Medulla oblongata (tissue), 1 donor: ENCODE data around the gene ULBP2.
"Not testable (repeated sequence)": the region's sequence is repeated elsewhere in the genome, so short reads cannot be mapped to it uniquely, and the experiment has no call there.

Experiments used
- DNase-seq: peaks from one replicate; pipeline ENCODE4 v3.0.0-alpha.2; 2015; ENCODE audit errors: extremely low spot score

The ULBP2 gene

GRCh38 chr6:149967591-149967990, 25.8 kb downstream of the ULBP2 start:
- no peak for DNase-seq

- not testable (repeated sequence) for DNase-seq
Observed at GRCh38 chr6:149967999-149968398, 26.2 kb downstream of the ULBP2 start.

- not testable (repeated sequence) for DNase-seq
Observed at GRCh38 chr6:149968909-149969308, 27.1 kb downstream of the ULBP2 start.

GRCh38 chr6:149969635-149970034, 27.8 kb downstream of the ULBP2 start:
- DNase-seq = no peak

- not testable (repeated sequence) for DNase-seq
Observed at GRCh38 chr6:149974394-149974793, 32.6 kb downstream of the ULBP2 start.

GRCh38 chr6:149974825-149975224, 33.0 kb downstream of the ULBP2 start:
- DNase-seq = no peak

GRCh38 chr6:149975400-149975799, 33.6 kb downstream of the ULBP2 start:
- DNase-seq = no peak

GRCh38 chr6:149977221-149977620, 35.4 kb downstream of the ULBP2 start:
- DNase-seq = no peak

GRCh38 chr6:149978610-149979009, 36.8 kb downstream of the ULBP2 start:
- DNase-seq = no peak

- DNase-seq = no peak
Observed at GRCh38 chr6:149979293-149979692, 37.5 kb downstream of the ULBP2 start.

- no peak for DNase-seq
Observed at GRCh38 chr6:149983145-149983544, 41.3 kb downstream of the ULBP2 start.

GRCh38 chr6:149984773-149985172, 43.0 kb downstream of the ULBP2 start:
- DNase-seq = no peak

- no peak for DNase-seq
Observed at GRCh38 chr6:149985481-149985937, 43.7 kb downstream of the ULBP2 start.

GRCh38 chr6:149987602-149988107, 45.8 kb downstream of the ULBP2 start:
- DNase-seq = no peak

- DNase-seq = no peak
Observed at GRCh38 chr6:149988550-149989346, 46.9 kb downstream of the ULBP2 start.

GRCh38 chr6:149990212-149990660, 48.4 kb downstream of the ULBP2 start:
- DNase-seq = no peak

GRCh38 chr6:149990661-149991471, 49.1 kb downstream of the ULBP2 start:
- no peak for DNase-seq

GRCh38 chr6:149991472-149991795, 49.6 kb downstream of the ULBP2 start:
- DNase-seq = not testable (repeated sequence)

GRCh38 chr6:149991838-149992237, 50.0 kb downstream of the ULBP2 start:
- no peak for DNase-seq

GRCh38 chr6:149995235-149995750, 53.5 kb downstream of the ULBP2 start:
- no peak for DNase-seq

GRCh38 chr6:149995971-149996370, 54.2 kb downstream of the ULBP2 start:
- no peak for DNase-seq
